PC-3 (cell line): ENCODE results near the gene KCNB1.

Source experiments
- CTCF ChIP-seq: fragments of 300-600 bp; sonication (generic); conservative IDR thresholded peaks from 2 replicates; pipeline ENCODE4 v1.5.1; 2017; ENCODE audit warnings: antibody characterized with exemption, low read depth, mild to moderate bottlenecking, low read length
- EZH2 ChIP-seq: fragments of 300-600 bp; sonication (generic); IDR thresholded peaks from one replicate; pipeline ENCODE4 v1.6.1; 2017; ENCODE audit warnings: antibody characterized with exemption, mild to moderate bottlenecking, low read length; ENCODE audit not compliant: unreplicated experiment

GRCh38 chr20:49507741-49508434, 25.4 kb upstream of the KCNB1 start:
- TF ChIP-seq CTCF = no peak
- no peak for TF ChIP-seq EZH2
